Stimulated activated CD8-positive, alpha-beta memory T cell treated with anti-CD3 and anti-CD28 coated beads, Interleukin-4, amount 100 ng/mL, for 24 hours (primary cell): ENCODE data around the gene FAM171A2.
"Not testable (repeated sequence)": the region's sequence is repeated elsewhere in the genome, so short reads cannot be mapped to it uniquely, and the experiment has no call there.

Experiments
- DNase-seq: peaks from one replicate; pipeline ENCODE4 v3.0.0-alpha.2; 2020; ENCODE audit warnings: low read depth

FAM171A2 gene

DNA sequence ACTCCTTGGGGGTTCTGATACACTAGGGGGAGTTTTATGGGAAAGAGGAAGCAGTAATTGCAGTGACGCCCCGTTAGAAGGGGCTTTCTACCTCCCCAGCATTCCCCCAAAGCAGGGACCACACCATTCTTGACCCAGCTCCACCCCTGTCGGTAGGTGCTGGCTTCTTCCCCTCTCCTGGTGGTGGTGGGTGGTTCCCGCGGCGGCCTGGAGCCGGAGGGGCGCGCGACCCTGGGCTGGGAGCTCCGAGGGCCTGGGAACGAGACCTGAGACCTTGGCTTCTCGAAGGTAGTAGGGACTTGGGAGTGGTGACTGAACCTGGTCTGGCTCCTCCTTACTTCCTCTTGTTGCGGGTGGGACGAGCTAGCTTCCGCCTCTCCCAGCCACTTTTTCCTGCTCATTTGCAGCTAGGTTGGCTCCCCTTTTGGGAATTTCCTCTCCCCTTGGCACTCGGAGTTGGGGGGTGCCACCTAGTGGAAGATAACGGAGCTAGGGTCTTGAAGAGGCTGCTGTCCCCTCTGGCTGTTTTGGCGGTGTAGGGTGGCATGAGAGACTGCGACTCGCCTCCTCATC is 18.1 kb downstream of the FAM171A2 start:
- no peak for DNase-seq

DNA sequence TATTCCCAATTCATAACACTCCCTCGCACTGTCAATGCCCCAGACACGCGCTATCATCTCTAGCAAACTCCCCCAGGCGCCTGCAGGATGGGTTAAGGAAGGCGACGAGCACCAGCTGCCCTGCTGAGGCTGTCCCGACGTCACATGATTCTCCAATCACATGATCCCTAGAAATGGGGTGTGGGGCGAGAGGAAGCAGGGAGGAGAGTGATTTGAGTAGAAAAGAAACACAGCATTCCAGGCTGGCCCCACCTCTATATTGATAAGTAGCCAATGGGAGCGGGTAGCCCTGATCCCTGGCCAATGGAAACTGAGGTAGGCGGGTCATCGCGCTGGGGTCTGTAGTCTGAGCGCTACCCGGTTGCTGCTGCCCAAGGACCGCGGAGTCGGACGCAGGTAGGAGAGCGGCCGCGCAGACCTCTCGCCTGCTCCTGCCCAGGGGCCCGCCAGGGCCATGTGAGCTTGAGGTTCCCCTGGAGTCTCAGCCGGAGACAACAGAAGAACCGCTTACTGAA is 18.7 kb downstream of the FAM171A2 start, which contains the start of gene GRN:
Gene GRN (plus strand): TSS at position 364 of the 515 bp plus-strand sequence. CDS start 3,863 bp downstream, outside the sequence.
- DNase-seq, result peak; percentile 71

DNA sequence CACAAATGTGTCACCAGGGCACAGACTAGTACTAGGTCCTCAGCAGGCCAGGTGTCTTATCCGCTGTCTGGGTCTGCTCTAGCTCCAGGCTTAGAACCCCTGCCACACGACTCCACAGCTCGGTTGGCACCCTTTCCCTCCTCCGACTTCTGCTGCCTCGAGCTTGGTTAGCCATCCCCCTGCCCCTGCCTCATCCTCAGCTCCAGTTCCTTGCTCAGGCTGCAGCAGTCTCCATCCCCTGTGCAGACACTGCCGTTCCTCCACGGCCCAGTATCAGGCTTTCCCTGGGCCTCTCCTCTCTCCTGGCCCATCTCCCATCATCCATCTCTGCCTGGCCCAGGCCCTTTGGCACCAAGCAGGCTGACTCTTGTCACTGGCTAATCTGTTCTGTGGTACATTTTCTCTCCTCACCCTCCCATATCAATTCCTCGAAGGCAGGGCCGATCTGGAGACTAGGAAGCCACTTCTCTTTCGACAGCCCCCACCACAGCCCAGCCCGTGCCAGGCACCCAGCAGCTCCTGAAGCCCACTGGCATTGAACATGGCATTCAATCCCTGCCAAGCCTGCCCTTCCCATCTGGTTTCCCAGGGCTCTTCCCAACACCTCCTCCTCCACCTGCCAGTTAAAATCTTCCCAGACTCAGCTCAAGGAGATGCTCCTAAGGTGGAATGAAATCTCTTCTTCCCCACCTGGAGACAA is 20.0 kb downstream of the FAM171A2 start:
- DNase-seq, result no peak

DNA sequence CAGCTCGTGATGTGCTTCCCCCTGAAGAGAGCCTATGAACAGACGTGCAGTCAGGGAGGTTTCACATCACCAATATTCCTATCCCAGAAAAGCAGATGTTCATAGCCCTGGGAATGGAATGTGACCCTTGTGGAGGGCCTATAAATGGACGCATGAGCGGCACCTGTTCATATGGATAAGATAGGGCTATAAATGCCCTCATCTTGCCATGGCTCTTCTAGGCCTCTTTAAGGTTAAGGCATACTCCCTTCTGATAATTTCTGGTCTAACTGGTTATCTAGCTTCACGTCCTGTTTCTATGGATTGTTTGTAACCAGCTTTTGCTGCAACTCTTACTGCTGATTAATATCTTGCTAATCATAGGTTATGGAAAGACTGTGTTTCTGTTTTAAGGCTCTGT is 23.1 kb downstream of the FAM171A2 start:
- DNase-seq, result not testable (repeated sequence)

DNA sequence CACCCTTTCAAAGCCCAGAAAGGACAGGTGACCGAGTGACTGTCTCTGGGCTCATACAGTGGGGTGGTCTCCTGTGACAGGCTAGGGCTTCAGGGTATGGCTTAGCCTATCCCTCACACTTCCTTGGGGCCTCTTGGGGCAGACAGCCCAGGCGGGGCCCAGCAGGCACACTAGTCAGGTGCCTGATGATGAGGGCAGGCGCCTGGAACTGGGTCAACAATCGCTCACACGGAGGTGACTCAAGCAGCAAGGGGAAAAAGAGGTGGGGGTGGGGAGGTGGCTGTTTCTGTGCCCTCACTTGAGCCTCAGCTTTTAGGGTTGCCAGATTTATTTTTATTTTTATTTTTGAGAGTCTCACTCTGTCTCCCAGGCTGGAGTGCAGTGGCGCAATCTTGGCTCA is 25.0 kb downstream of the FAM171A2 start:
- DNase-seq, result no peak

DNA sequence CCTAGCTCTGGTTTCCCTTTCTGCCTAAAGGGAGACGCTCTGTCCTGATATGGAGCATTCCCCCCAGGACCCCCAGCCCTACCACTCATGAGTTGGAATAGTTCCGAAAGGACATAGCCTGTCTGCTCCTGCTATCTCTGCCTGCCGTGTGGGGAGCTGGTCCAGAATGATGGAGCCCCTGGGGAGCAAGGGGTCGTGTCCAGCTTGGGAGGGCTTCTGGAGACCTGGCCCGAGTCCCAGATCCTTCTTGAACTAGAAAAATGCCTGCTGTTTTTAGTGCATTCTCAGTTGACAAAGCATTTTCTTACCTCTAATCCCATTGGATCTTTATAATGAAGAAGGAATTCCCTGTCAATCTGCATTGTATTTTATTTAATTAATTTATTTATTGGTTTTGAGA is 27.7 kb downstream of the FAM171A2 start:
- no peak for DNase-seq

DNA sequence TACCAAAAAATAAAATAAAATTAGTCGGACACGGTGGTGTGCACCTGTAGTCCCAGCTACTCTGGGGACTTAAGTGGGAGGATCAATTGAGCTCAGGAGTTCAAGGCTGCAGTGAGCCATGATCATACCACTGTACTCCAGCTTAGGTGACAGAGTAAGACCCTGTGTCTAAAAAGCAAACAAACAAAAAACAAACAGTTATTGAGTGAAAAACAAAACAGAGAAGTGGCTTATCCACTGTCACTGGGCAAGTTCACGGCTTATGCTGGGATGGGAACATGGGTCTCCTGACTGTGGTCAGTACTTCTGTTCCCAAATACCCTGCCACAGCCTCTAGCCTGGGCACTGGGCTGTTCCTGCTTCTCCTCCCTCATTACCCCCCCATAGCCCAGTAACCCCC is 28.1 kb downstream of the FAM171A2 start:
- DNase-seq, result no peak

DNA sequence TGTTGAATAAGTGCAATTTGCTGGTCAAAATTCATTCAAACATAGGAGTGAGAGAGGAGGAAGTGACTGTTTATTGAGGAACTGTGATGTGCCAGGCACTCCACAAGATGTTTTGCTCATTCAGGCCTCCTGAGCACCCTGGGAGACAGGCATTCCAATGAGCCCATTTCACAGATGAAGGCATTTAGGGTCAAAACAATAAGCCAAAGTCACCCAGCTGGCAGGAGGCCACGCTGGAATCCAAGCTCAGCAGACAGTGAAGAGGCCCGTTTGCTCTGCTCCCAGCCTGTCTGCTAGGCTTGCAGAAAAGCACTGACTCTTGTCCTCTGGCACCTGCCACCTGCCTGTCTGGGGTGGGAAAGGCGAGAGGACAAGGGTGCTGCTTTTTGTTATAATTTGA is 28.9 kb downstream of the FAM171A2 start:
- no peak for DNase-seq

DNA sequence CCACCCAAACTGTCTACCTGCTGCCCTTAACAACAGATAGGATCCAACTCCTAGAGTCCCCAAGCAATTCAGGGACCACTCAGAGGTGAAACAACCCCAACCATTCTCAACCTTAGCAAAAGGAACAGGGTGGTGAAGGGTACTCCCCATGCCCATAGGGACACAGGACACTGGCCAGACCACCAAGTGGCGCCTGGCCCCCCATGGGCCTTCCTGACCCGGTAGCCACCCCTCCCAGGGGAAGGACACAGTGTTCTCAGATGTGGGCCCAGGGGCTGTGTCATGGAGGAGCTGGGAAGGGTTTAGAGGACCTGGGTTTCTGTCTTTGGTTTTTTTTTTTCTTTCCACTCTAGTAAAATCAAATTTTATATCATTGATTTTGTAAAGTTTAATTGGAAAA is 29.3 kb downstream of the FAM171A2 start:
- DNase-seq, result no peak

DNA sequence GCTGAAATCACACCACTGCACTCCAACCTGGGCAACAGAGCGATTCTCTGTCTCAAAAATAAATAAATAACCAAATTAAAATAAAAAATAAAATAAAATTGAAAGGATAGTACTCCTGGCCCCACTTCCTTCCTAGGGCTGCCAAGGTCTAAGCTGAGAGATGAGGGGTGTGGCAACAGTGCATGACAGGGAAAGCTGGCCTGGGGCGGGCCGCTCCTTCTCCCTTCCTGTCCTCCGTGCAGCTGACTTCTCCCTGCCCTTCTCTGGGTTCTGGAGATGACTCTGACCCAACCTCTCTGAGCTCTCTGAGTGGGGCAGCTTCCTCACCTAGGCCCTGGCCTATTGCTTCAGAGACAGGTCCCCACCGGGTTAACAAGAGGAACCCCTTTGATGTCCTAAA is 30.3 kb downstream of the FAM171A2 start:
- no peak for DNase-seq

DNA sequence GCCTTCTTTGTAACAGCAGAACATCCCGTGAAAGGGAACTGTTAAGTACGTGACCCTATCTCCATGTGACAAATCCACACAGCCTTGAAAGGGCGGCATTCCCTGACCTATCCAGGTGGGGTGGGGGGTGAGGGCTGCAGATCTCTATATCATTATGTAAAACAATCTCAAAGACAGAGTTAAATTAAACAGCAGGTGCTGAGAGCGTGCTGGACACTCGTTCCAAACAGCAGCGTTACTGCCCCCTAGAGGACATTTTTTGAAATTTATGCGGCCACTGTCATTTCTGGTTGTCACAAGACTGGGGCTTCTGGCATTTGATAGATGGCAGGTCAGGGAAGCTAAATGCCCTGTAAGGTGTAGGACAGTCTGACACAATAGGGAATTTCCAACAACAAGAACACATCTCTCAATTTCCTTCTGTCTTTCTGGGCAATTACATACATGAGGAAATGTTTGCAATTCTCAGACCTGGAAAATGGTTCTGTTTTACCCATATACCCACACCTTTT is 32.3 kb downstream of the FAM171A2 start:
- DNase-seq, result no peak

DNA sequence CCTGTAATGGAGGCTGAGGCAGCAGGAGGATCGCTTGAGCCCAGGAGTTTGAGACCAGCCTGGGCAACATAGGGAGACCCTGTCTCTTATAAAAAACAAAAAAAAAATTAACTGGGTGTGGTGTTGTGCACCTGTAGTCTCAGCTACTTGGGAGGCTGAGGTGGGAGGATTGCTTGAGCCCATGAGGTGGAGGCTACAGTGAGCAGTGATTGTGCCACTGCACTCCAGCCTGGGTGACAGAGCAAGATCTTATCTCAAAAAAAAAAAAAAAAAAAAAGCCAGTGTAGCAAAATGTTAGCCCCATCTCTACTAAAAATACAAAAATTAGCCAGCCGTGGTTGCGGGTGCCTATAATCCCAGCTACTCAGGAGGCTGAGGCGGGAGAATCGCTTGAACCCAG is 33.4 kb downstream of the FAM171A2 start:
- DNase-seq, result not testable (repeated sequence)

DNA sequence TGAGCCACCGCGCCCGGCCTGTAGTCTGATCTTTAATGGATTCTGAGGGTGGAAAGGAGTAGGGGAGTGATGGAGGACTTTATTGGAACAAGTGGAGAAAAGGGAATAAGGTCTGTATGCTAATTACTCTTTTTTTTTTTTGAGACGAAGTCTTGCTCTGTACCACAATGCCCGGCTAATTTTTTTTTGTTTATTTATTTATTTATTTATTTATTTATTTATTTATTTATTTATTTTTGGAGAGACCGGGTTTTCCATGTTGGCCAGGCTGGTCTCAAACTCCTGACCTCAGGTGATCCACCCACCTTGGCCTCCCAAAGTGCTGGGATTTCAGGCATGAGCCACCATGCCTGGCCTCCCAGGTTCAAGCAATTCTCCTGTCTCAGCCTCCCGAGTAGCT is 34.1 kb downstream of the FAM171A2 start:
- DNase-seq, result not testable (repeated sequence)

DNA sequence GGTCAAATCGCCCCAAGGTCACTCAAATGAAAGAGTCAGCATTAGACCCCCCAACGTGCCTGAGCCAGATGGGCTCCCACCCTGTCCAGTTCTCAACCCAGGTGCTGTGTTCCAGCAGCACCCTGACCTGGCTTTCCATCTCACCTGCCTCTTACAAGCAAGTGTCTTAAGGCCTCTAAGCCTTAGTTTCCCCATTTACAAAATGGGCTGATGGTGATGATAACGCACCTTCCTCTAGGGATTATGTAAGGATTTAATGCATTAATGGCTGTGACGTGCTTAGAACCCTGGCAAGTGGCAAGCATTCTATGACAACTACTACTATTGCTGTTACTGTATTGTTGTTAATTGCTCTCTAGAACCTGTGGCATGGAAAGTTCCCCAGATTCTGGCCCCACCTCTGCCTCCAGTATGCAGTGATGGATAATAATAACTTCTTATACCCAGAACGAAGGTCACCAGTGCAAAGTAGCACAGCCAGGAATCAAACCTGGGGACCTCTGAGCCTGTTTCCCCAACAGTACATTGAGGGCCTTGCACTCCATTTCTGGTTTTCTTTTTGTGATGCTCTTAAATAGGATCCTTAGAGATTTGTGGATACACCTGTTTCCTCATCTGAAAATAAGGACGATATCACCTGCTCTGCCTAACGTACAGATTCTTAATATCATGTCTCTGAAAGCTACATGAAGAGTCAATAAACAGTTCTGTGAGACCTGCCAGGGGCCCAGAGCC is 35.8 kb downstream of the FAM171A2 start:
- DNase-seq, result no peak

DNA sequence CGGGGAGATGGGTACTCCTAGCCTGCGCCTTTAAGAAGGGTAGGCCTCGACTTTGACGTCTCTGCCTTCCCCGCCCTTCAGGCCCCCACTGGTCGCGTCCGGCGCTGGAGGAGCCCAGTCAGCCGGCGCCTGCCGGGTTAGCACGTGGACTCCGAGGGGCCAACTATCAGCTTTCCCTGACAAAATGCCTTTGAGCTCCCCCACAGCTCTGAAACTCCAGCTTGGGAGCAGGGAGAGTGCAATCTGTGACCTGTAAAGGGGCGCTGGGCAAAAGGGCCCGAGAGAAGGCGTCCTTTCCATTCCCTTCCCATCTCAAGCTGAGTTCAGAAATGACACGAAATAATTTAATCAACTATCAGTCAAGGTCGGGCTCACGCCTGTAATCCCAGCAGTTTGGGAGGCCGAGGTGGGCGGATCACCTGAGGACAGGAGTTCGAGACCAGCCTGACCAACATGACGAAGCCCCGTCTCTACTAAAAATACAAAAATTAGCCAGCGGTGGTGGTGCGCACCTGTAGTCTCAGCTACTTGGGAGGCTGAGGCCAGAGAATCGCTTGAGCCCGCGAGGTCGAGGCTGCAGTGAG is 36.7 kb downstream of the FAM171A2 start:
- peak; percentile 89 for DNase-seq

DNA sequence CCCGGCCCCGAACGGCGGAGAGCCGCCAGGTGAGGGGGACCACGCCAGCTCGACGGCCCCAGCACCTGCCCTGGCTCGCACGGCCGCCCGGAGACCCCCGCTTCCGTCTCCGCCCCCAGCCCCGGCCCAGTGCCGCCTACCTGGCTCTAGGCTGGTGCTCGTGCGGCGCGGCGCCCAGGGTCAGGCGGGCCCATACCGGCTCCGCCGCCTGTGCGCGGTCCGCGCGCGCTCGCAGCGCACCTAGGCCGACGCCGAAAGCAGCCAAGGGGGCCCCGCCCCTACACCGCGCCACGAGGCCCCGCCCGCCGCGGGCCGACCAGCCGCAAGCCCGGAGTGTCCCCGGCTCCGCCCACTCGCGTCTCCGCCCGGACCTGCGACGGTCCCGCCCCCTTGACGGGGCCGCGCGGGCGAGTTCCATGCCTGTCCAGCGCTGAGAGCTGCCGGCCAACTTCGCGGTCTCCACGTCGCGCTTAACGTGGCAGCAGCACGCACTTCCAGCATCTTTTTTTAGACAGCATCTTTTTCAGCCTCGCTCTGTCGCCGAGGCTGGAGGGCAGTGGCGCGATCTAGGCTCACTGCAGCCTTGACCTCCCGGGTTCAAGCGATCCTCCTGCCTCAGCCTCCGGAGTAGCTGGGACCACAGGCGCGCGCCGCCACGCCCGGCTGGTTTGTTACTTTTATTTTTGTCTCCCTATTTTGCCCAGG is 38.9 kb downstream of the FAM171A2 start, which contains the start of gene SLC25A39:
Gene SLC25A39 (minus strand): TSS at position 253 of the 705 bp plus-strand sequence. CDS start 1,261 bp downstream, outside the sequence.
- peak; percentile 90 for DNase-seq

DNA sequence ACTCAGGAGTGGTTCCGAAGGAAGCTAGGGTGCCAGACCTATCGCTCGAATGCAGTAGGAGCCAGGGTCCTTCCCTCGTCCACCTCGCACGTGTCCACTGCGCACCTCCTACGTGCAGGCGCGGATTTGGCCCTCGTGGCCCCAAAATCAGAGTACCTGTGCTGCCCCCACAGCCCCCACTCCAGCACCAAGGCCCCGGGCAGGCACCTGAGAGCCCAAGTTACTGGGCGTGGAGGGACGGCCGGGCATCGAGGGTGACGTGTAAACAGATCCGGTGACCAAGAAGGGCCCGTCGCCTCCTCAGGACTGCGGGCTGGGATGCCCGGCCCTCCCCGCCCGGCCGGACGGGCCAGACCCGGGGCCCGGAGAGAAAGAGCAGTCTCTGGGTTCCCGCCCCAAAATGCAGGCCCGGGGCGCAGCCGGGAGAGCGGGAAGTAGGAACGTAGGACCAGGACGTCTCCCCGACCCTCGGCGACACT is 39.5 kb downstream of the FAM171A2 start:
- DNase-seq, result no peak

DNA sequence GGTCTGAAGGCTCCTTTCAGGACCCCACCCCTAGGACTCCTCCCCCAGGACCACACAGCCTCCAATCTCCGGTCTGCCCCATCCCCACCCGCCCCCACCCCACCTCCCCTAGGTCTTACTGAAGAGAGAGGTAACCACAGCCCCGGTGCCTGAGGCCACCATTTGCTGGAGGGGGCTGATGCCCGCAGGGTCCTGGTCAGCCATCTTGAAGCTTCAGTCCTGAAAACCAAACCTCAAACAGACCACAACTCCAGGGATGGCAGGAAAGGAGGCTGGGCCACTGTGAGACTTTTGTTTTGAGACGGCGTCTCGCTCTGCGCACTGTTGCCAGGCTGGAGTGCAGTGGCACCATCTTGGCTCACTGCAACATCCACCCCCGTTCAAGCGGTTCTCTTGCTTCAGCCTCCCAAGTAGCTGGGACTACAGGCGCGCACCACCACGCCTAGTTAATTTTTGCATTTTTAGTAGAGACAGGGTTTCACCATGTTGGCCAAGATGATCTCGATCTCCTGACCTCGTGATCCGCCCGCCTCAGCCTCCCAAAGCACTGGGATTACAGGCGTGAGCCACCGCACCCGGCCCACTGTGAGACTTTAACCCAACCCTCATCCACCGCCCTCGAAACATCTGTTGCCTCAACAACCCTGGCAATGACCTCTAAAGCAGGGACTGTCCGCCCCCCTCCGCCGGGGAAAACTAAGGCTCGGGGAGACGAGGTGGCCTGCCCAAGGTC is 40.1 kb downstream of the FAM171A2 start:
- DNase-seq, result no peak

DNA sequence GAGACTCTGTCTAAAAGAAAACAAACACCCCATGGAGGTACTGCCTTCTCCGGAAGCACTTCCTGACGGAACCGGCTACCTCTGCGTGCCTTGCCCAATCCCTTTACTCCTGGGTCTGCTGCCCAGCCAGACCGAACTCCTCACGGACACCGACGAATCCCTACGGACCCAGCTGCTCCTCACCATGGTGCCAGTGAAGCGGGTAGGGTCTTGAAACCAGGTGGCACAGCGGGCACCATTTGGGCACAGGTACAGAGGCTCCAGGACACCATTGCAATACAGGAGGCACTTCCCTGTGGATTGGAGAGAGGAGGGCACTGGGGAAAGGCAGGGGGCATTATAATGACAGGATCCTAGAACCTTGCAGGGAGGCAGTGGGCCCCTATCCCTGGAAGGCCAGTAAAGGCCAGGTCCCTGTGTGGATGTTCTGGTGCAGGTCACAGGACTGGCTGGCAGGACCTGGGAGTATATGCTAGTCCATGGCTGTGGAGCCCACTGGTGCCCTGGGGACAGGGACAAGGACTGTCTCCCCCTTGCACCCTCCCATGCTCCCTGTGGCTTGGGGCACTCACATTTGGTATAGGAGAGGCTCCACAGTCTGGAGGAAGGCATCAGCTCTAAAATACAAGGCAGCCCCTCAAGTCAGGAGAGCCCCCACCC is 41.3 kb downstream of the FAM171A2 start:
- DNase-seq, result no peak
